PFSK-1 (cell line): ENCODE data around the gene TRPC4.

Source experiments
- FOXP2 ChIP-seq: optimal IDR thresholded peaks from 2 replicates; pipeline ENCODE3; 2011; ENCODE audit warnings: borderline replicate concordance, control low read depth, inconsistent platforms; ENCODE audit not compliant: insufficient read depth; ENCODE audit errors: extremely low read length, extremely low read depth
- POLR2AphosphoS5 ChIP-seq: IDR thresholded peaks from 2 replicates; pipeline ENCODE4 v1.6.1; 2012; ENCODE audit warnings: low read depth, mild to moderate bottlenecking, control low read depth, low read length, moderate library complexity
- REST ChIP-seq, 2 experiments: IDR thresholded peaks; 2 replicates each; pipeline versions ENCODE4 v1.6.1 to v1.8.0; 2011 to 2012; ENCODE audit warnings: low read depth in 2 of 2, low read length in 2 of 2, control low read depth in 1 of 2, inconsistent platforms in 1 of 2, mild to moderate bottlenecking in 1 of 2, moderate library complexity in 1 of 2; ENCODE audit not compliant: insufficient read depth in 1 of 2
- SIN3A ChIP-seq: IDR thresholded peaks from 2 replicates; pipeline ENCODE4 v1.6.1; 2012; ENCODE audit warnings: mild to moderate bottlenecking, low read length, moderate library complexity, borderline replicate concordance; ENCODE audit not compliant: insufficient read depth
- TAF1 ChIP-seq: IDR thresholded peaks from 2 replicates; pipeline ENCODE4 v1.6.1; 2012; ENCODE audit warnings: low read length, control low read depth, borderline replicate concordance; ENCODE audit not compliant: insufficient read depth

GRCh38 chr13:37795326-37795725, 74.2 kb downstream of the TRPC4 start:
- no peak for TF ChIP-seq TAF1
- TF ChIP-seq POLR2AphosphoS5: no peak
- no peak for TF ChIP-seq REST (IDR thresholded peaks at IDR 0.05; ENCODE audit: insufficient read depth in 1 of 2, low read depth in 2 of 2, low read length in 2 of 2)
- TF ChIP-seq SIN3A: no peak
- no peak for TF ChIP-seq FOXP2
